Left colon (tissue), 2 donors: ENCODE results near the gene C1orf141. TPM values are rescaled to one million over a fixed set of nuclear protein-coding genes. Genes with fewer than 3 reads are reported as not detected.

Experiments
- ATAC-seq: fragments of 200-7000 bp; cut with Tn5 transposase; one replicate; pipeline ENCODE4 v1.9.1; 2020; ENCODE audit warnings: mild to moderate bottlenecking, moderate library complexity
- DNase-seq, 2 donors: peaks; one replicate each; pipeline ENCODE4 v3.0.0-alpha.2; 2020
- intact Hi-C, 2 donors: fragments of 100-400 bp; cut with DNase I in 1 of 2; cut with micrococcal nuclease in 1 of 2; formaldehyde crosslinking; loops; one replicate each; pipeline versions ENCODE4 v1.11.2 to v1.14.0; 2022; cut with DNase I, micrococcal nuclease
- total RNA-seq, 2 donors: library from RNA; stranded (reverse); fragmentation: NEBNext Ultra II Directional; extraction: Animal tissue kit (Norgen Biotek cat#: 25700); gene quantifications; one replicate each; pipeline ENCODE4 v1.2.1, GENCODE V29; 2021
- donor health status: DM: no; HTN: no; CAD: no.
- donor health status: DM: yes; HTN: yes; CAD: no.

Gene C1orf141
- total RNA-seq, 2 donors from 2014 or later = not detected

GRCh38 chr1:67053785-67054772 is 80.7 kb downstream of the C1orf141 start, which contains the start of gene SLC35D1:
Gene SLC35D1, minus strand, starts transcription at chr1:67054148. Its CDS starts 135 bp downstream, at chr1:67054013.
- intact Hi-C loops = loop anchor here in 1 of 2 donors (10.0 kb wide), 1 partner anchor 59 kb away; no protein-coding TSS in a partner anchor
- DNase-seq (peak; percentile 81 to 88), ATAC-seq (peak; percentile 89)

GRCh38 chr1:67053535-67053784 is 81.3 kb downstream of the C1orf141 start:
- intact Hi-C loops = loop anchor here in 1 of 2 donors (10.0 kb wide), 1 partner anchor 59 kb away; no protein-coding TSS in a partner anchor
- ATAC-seq (peak; percentile 85), DNase-seq (peak; percentile 65 to 80)

GRCh38 chr1:67052741-67053534 is 81.8 kb downstream of the C1orf141 start:
- intact Hi-C loops = loop anchor here in 1 of 2 donors (10.0 kb wide), 1 partner anchor 58 kb away; no protein-coding TSS in a partner anchor
- DNase-seq (peak; percentile 37 to 46), ATAC-seq (peak; percentile 32)

GRCh38 chr1:67051196-67051595 is 83.6 kb downstream of the C1orf141 start:
- no peak for ATAC-seq
- no peak for DNase-seq
- intact Hi-C loops = loop anchor here in 1 of 2 donors (10.0 kb wide), 1 partner anchor 56 kb away; no protein-coding TSS in a partner anchor

GRCh38 chr1:67044631-67045270 is 90.0 kb downstream of the C1orf141 start:
- ATAC-seq (peak; percentile 45), DNase-seq (no peak)
- intact Hi-C loops = no loop called here

GRCh38 chr1:67043366-67043765 is 91.4 kb downstream of the C1orf141 start:
- no peak for ATAC-seq
- DNase-seq = no peak
- intact Hi-C loops = no loop called here

Other genes starting within 250 kb of the C1orf141 start
- 10 to 100 TPM; 12.0 to 27.2 TPM for gene DNAI4, start 210.1 kb downstream of the C1orf141 start, total RNA-seq
- 10 to 100 TPM; 64.6 to 86.4 TPM for gene MIER1, start 210.0 kb downstream of the C1orf141 start, total RNA-seq
- gene SLC35D1, start 80.8 kb downstream of the C1orf141 start, total RNA-seq = 10 to 100 TPM; 77.5 to 82.7 TPM
- 1 to 10 TPM; 2.0 TPM for gene IL23R, start 31.5 kb upstream of the C1orf141 start, total RNA-seq
- under 1 TPM; 0.82 to 0.95 TPM for gene IL12RB2, start 172.9 kb upstream of the C1orf141 start, total RNA-seq